GM19438 (cell line): Measurements from ENCODE around the gene CBLN3.

ENCODE experiments used
- ATAC-seq: cut with Tn5 transposase; IDR thresholded peaks from one replicate; pipeline ENCODE4 v1.9.1; 2021; ENCODE audit warnings: low read depth; ENCODE audit not compliant: unreplicated experiment

Gene CBLN3

GRCh38 chr14:24439830-24440605 is 10.6 kb upstream of the CBLN3 start:
- no peak for ATAC-seq

GRCh38 chr14:24439257-24439656 is 9.8 kb upstream of the CBLN3 start:
- no peak for ATAC-seq

- ATAC-seq, result no peak
Observed at GRCh38 chr14:24438223-24439097, 9.0 kb upstream of the CBLN3 start.

GRCh38 chr14:24437736-24438067 is 8.2 kb upstream of the CBLN3 start:
- no peak for ATAC-seq

GRCh38 chr14:24437020-24437735 is 7.7 kb upstream of the CBLN3 start:
- no peak for ATAC-seq

GRCh38 chr14:24436355-24437019 is 7.0 kb upstream of the CBLN3 start:
- ATAC-seq, result no peak

- no peak for ATAC-seq
Observed at GRCh38 chr14:24435998-24436354, 6.5 kb upstream of the CBLN3 start.

GRCh38 chr14:24435192-24435810 is 5.8 kb upstream of the CBLN3 start:
- ATAC-seq, result no peak

- no peak for ATAC-seq
Observed at GRCh38 chr14:24434676-24435075, 5.2 kb upstream of the CBLN3 start.

GRCh38 chr14:24434036-24434435 is 4.6 kb upstream of the CBLN3 start:
- ATAC-seq, result no peak

GRCh38 chr14:24432259-24433131 is 3.0 kb upstream of the CBLN3 start:
- no peak for ATAC-seq

GRCh38 chr14:24431569-24432258 is 2.2 kb upstream of the CBLN3 start:
- ATAC-seq, result peak; percentile 42

GRCh38 chr14:24430682-24431568 is 1.5 kb upstream of the CBLN3 start:
- no peak for ATAC-seq

GRCh38 chr14:24430143-24430681 is 744 bp upstream of the CBLN3 start:
- ATAC-seq, result peak; percentile 55

GRCh38 chr14:24428628-24429394 is 657 bp downstream of the CBLN3 start:
- no peak for ATAC-seq

GRCh38 chr14:24427537-24428508 is 1.6 kb downstream of the CBLN3 start:
- ATAC-seq, result no peak
